Duodenal mucosa (tissue), 2 donors: ENCODE measurements around the gene NANP.

Experiments
- H3K27ac ChIP-seq: one replicate; pipeline ENCODE4 v1.7.0; 2013; ENCODE audit warnings: low read depth, low read length
- H3K27me3 ChIP-seq, 2 donors: one replicate each; pipeline ENCODE4 v1.7.0; 2013; ENCODE audit warnings: low read length in 2 of 2, control low read depth in 1 of 2; ENCODE audit not compliant: insufficient read depth in 2 of 2, control insufficient read depth in 1 of 2
- H3K36me3 ChIP-seq, 2 donors: one replicate each; pipeline ENCODE4 v1.7.0; 2013; ENCODE audit warnings: low read length in 2 of 2, control low read depth in 1 of 2; ENCODE audit not compliant: insufficient read depth in 2 of 2, control insufficient read depth in 1 of 2
- H3K4me1 ChIP-seq, 2 donors: one replicate each; pipeline ENCODE4 v1.7.0; 2013; ENCODE audit warnings: low read length in 2 of 2, control low read depth in 1 of 2; ENCODE audit not compliant: insufficient read depth in 2 of 2, control insufficient read depth in 1 of 2
- H3K4me3 ChIP-seq, 2 donors: one replicate each; pipeline ENCODE4 v1.7.0; 2013; ENCODE audit warnings: low read length in 2 of 2, low read depth in 1 of 2
- H3K9ac ChIP-seq, 2 donors: one replicate each; pipeline ENCODE4 v1.7.0; 2013; ENCODE audit warnings: low read length in 2 of 2, low read depth in 1 of 2
- H3K9me3 ChIP-seq, 2 donors: one replicate each; pipeline ENCODE4 v1.7.0; 2013; ENCODE audit warnings: low read length in 2 of 2, control low read depth in 1 of 2; ENCODE audit not compliant: control insufficient read depth in 1 of 2

The NANP gene

DNA sequence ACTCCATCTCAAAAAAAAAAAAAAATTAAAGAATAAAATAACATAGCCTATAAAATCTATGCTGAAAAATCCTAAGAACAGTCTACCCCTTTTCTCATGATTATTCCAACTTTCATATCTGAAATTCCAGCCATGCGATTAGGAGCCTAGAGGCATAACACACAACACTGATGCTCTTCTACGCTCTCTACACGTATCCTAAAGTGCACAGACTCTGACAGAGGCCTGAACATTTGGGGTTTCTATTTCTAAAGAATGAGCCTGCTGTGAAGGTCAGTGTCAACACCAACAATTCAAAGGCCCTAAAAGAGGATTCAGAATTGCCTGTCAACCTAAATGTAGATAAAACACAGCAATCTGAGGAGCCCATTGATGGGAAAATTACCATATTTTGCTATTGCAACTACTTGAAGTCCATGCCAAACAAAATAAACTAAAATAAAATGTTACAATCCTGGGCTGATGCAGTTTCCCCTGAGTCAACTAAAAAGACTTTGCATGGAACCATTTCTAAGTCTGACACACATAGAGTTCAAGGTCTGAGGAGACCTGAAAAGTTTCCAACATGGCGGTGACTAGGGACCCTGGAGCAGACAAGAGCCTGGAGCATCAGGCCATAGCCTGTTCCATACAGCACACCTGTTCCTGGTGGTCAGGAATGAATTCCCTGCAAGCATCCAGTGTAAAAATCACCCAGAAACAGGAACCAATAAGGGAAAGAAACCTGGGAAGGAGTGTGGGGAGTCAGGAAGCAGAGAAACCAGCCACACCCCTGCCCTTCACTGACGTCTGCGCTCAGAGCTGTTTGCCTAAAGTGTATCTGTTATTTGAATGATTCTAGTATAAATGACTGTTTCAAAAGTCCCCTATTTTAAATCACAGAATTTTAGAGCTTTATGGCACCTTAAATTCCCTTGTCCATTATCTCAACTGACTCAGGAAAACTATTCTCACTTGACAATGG is 50.2 kb downstream of the NANP start:
- Histone ChIP-seq H3K36me3 (no peaks in the 10 kb centered on the region), H3K27me3 (no peaks in the 10 kb centered on the region), H3K9ac (no peak overlapping the region), H3K27ac (no peak overlapping the region), H3K4me1 (peaks cover 4 to 5% of the 10 kb centered on the region in 2 donors), H3K9me3 (no peaks in the 10 kb centered on the region), H3K4me3 (no peak overlapping the region)

GRCh38 chr20:25571817-25572216 is 52.0 kb downstream of the NANP start:
- Histone ChIP-seq H3K9me3 (no peaks in the 10 kb centered on the region), H3K4me3 (no peak overlapping the region), H3K27ac (no peak overlapping the region), H3K9ac (no peak overlapping the region), H3K36me3 (no peaks in the 10 kb centered on the region), H3K27me3 (no peaks in the 10 kb centered on the region), H3K4me1 (peaks cover 4 to 5% of the 10 kb centered on the region in 2 donors)

- Histone ChIP-seq H3K9me3 (no peaks in the 10 kb centered on the region), H3K4me1 (peaks cover 4 to 5% of the 10 kb centered on the region in 2 donors), H3K4me3 (no peak overlapping the region), H3K36me3 (no peaks in the 10 kb centered on the region), H3K27me3 (no peaks in the 10 kb centered on the region), H3K9ac (no peak overlapping the region), H3K27ac (no peak overlapping the region)
Observed at GRCh38 chr20:25571240-25571639, 52.6 kb downstream of the NANP start.

- Histone ChIP-seq H3K36me3 (no peaks in the 10 kb centered on the region), H3K4me3 (no peak overlapping the region), H3K27ac (no peak overlapping the region), H3K9ac (no peak overlapping the region), H3K9me3 (no peaks in the 10 kb centered on the region), H3K27me3 (no peaks in the 10 kb centered on the region), H3K4me1 (peaks cover 4 to 5% of the 10 kb centered on the region in 2 donors)
Observed at GRCh38 chr20:25570148-25570530, 53.7 kb downstream of the NANP start.

GRCh38 chr20:25567286-25567685 is 56.5 kb downstream of the NANP start:
- H3K9ac ChIP-seq: no peak overlapping the region
- H3K36me3 ChIP-seq: no peaks in the 10 kb centered on the region
- no peak overlapping the region for H3K27ac ChIP-seq
- no peaks in the 10 kb centered on the region for H3K27me3 ChIP-seq
- H3K4me3 ChIP-seq: no peak overlapping the region
- no peaks in the 10 kb centered on the region for H3K9me3 ChIP-seq
- H3K4me1 ChIP-seq: peaks cover 4 to 5% of the 10 kb centered on the region in 2 donors

DNA sequence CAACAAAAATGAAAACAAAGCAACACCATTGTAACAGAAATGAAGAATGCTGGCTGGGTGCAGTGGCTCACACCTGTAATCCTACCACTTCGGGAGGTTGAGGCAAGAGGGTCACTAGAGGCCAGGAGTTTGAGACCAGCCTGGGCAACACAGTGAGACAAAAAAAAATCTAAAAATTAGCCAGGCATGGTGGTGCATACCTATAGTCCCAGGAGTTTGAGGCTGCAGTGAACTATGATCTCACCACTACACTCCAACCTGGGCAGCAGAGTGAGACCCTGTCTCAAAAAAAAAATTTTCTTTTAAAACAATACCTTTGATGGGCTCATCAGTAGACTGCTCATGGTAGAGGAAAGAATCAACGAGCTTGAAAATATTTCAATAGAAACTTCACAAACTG is 57.0 kb downstream of the NANP start:
- H3K27ac ChIP-seq: no peak overlapping the region
- no peaks in the 10 kb centered on the region for H3K27me3 ChIP-seq
- H3K4me1 ChIP-seq: peaks cover 4 to 5% of the 10 kb centered on the region in 2 donors
- no peak overlapping the region for H3K9ac ChIP-seq
- H3K36me3 ChIP-seq: no peaks in the 10 kb centered on the region
- H3K4me3 ChIP-seq: no peak overlapping the region
- H3K9me3 ChIP-seq: no peaks in the 10 kb centered on the region

- Histone ChIP-seq H3K27ac (no peak overlapping the region), H3K4me1 (no peaks in the 10 kb centered on the region)
Observed at GRCh38 chr20:25565578-25566157, 58.1 kb downstream of the NANP start.

GRCh38 chr20:25563876-25564275 is 59.9 kb downstream of the NANP start:
- Histone ChIP-seq H3K4me3 (no peak overlapping the region), H3K27me3 (no peaks in the 10 kb centered on the region), H3K27ac (no peak overlapping the region), H3K36me3 (no peaks in the 10 kb centered on the region), H3K9ac (no peak overlapping the region), H3K4me1 (no peaks in the 10 kb centered on the region), H3K9me3 (no peaks in the 10 kb centered on the region)

More at GRCh38 chr20:25565578-25566157, 58.1 kb downstream of the NANP start:
- H3K9ac ChIP-seq: no peak overlapping the region
- H3K9me3 ChIP-seq: no peaks in the 10 kb centered on the region
- H3K4me3 ChIP-seq: no peak overlapping the region
- H3K27me3 ChIP-seq: no peaks in the 10 kb centered on the region
- no peaks in the 10 kb centered on the region for H3K36me3 ChIP-seq

DNA sequence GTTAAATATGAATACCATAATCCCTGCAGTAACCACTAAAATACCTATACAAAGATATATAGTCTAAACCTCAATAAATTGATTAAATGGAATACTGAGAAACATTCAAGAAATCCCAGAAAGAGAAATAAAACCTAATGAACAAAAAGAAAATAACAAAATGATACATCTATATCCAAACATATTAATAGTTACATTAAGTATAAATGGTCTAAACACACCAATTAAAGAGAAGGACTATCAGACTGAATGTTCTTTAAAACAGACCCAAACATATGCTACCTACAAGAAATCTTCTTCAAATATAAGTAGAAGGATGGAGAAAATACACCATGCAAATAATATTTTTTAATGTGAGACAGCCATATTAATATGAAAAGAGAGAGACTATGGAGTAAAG is 60.5 kb downstream of the NANP start:
- no peaks in the 10 kb centered on the region for H3K9me3 ChIP-seq
- no peaks in the 10 kb centered on the region for H3K27me3 ChIP-seq
- no peaks in the 10 kb centered on the region for H3K4me1 ChIP-seq
- no peak overlapping the region for H3K9ac ChIP-seq
- no peak overlapping the region for H3K4me3 ChIP-seq
- H3K27ac ChIP-seq: no peak overlapping the region
- no peaks in the 10 kb centered on the region for H3K36me3 ChIP-seq
